SW 1271 (cell line): ENCODE measurements around the gene PEX16.
A peak's percentile ranks its signal among the peaks of the same experiment; 100 is the strongest.

Experiments used
- DNase-seq, 2 experiments: peaks; one replicate each; lab custom pipeline; 2025; lab: John Stamatoyannopoulos, UW

The PEX16 gene

DNA sequence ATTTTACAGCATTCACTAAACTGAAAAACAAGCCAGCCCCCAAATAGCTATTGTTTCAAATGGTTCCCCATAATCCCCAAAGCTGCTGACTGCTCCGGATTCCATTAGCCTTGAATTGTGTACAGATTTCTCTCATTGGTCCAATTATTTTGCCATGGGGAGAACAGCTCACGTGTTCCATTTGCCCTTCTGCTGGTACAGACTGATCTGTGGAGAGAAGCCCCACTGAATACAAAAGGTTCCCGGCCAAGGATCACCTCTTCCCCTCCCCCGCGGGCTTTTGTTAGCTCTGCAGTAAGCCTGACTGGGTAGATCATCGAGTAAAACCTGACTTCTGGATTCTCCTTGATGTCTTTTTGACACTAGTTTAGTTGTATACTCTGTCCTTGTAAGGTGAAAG, 41.3 kb downstream of the PEX16 start:
- DNase-seq: no peak

DNA sequence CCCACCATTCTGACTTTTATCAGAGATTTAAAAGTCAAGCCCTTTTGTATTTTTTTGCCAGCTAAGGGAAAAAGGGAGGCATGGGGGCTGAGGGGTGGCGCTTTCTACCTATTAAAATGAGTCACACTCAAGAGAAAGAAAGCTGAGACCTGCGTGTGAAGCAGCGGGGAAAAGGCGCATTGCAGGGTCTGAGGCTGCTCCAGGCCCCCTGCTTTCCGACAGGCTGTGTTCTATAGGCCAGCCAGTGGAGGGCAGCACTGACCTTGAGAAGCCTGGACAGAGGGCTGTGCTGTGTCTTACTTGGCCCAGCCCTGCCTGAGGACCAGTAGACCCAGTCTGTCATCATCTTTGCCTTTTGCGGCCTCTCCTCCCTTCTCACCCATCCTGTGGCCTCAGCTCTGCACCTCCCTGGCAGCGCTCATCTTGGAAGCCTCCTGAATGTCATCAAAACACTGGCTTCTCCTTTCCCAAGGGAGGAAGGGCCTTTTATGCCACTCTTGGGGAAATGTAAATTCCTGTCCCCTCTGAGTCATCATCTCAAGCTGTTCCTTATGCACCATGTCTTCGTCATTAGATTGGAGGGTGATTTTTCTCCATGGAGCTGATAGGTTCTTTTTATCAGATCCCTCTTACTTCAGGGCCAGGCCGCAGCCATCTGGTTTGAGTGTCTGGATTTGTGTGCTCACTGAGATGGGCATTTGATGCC, 44.9 kb downstream of the PEX16 start:
- DNase-seq: peak; percentile 22 to 37

DNA sequence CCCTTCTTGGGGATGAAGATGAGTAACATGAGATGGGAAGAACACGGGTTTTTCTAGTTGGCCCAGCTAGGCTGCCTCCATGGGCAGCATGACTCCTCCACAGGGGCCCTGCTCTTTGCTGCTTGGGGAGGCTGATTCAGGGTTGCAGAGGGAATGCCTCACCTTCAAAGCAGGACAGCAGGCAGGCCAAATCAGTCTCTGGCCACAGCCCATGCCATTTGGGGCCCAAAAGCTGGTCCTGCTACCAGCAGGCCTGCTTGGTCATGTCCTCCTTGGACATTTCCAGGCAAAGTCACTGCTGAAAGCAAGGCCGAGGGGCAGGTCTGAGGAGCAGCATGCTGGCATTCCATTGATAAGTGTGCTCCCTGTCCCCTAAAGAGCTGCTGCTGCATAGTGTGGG, 46.0 kb downstream of the PEX16 start:
- no peak for DNase-seq

DNA sequence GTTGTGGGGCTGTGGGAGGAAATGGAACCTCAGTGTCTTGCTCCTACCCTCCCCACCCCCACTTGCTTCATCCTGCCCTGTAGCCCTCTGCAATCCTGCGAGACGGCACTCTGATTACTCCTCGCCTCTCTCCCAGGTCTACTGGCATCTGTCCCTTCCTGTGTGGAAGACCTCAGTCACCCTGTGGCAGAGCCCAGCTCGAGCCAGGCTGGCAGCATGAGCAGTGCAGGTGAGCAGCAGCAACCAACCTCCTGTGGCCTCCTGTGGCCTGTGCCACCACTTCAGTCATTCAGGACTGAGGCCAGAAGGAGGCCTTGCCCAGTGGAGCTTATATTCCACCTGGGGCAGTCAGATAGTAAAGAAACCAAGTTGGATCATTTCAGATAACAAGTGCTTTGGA, 47.0 kb downstream of the PEX16 start:
- DNase-seq: no peak

DNA sequence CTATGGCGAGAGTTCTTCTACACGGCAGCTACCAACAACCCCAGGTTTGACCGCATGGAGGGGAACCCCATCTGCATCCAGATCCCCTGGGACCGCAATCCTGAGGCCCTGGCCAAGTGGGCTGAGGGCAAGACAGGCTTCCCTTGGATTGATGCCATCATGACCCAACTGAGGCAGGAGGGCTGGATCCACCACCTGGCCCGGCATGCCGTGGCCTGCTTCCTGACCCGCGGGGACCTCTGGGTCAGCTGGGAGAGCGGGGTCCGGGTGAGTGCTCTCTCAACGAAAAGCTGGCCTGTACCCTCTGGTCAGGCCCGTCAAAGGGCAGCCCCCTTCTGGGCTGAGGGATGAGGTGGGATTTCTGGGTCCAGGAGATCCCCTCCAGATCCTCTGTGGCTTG, 48.1 kb downstream of the PEX16 start:
- DNase-seq: no peak

DNA sequence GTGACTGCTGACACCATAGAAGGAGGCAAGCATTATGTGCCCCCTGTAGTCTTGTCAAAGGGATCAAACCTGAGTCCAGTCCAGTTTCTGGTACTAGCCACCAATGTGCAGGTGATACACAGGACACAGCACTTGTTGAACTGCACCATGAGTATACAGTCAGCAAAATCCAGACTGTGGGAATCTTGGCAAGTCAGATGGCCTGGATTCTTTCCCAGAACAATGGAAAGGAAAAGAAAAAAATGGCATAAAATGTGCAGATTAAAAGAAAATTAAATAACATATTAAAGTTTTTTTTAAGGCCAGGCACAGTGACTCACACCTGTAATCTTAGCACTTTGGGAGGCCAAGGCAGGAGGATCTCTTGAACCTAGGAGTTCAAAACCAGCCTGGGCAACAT, 53.6 kb downstream of the PEX16 start:
- no peak for DNase-seq

DNA sequence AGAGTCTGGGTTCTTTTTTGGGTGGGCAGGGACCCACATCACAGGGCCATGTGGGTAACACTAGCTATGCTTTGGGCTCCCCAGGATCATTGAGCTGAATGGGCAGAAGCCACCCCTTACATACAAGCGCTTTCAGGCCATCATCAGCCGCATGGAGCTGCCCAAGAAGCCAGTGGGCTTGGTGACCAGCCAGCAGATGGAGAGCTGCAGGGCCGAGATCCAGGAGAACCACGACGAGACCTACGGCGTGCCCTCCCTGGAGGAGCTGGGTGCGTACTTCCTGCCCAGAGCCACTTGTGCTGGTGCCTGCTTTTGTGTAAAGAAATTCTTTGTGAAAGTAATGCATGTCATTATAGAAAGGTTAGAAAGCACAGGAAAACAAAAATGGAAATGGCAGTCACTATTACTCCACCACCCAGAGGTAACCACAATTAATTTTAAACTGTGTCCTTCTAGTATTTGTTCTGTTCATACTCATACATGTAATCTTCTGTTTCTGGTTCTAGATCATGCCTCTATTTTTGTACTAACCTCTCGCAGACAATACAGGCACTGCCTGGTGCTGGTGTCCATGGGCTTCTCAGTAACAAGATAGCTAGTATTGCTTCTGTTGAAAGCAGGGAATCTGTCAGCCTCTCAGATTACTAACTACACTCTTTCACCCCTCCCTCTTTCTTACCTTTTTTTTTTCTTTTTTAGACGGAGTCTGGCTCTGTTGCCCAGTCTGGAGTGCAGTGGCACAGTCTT, 56.7 kb downstream of the PEX16 start:
- DNase-seq: no peak

DNA sequence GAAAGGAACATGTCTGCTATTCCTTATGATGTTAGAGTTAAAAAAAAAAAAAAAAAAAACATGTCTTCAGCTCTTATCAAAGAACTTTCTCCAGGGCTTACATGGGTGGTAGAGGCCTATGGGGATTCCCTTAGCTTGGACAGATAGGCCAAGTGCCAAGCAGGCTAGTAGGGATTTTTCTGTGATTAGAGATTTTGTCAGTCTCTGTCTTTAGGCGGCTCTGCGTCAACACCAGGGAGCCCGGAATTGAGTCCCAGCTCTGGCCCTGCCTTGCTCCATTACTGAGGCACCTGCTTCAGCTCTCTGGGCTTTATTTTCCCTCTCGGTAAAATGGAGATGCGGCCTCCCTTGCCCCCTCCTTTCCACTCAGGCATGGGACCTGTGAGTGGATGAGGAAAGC, 57.3 kb downstream of the PEX16 start:
- no peak for DNase-seq
